HepG2 (cell line): ENCODE measurements around the gene RHBDL1. TPM values are rescaled to one million over a fixed set of nuclear protein-coding genes. Genes with fewer than 3 reads are reported as not detected.
A peak's percentile ranks its signal among the peaks of the same experiment; 100 is the strongest.

Experiments
- ERF ChIP-seq: IDR thresholded peaks from 2 replicates; pipeline ENCODE4 v1.6.1; 2018; ENCODE audit warnings: missing biosample characterization, missing genetic modification reagents
- GATAD1 ChIP-seq: IDR thresholded peaks from 2 replicates; pipeline ENCODE4 v1.6.1; 2016; ENCODE audit warnings: missing genetic modification reagents, missing compliant biosample characterization
- HDAC1 ChIP-seq: sonication (generic); formaldehyde crosslinking; IDR thresholded peaks from 2 replicates; pipeline ENCODE4 v1.5.1; 2020; ENCODE audit warnings: mild to moderate bottlenecking, missing genetic modification reagents
- MEIS1 ChIP-seq: sonication (generic); formaldehyde crosslinking; IDR thresholded peaks from 2 replicates; pipeline ENCODE4 v1.9.0; 2021; ENCODE audit warnings: mild to moderate bottlenecking, missing genetic modification reagents, moderate library complexity, borderline replicate concordance
- STAG1 ChIP-seq: sonication (generic); formaldehyde crosslinking; IDR thresholded peaks from 2 replicates; pipeline ENCODE4 v1.4.0; 2020; ENCODE audit warnings: missing genetic modification reagents
- ZBTB38 ChIP-seq: sonication (generic); formaldehyde crosslinking; IDR thresholded peaks from 2 replicates; pipeline ENCODE4 v1.5.1; 2020; ENCODE audit warnings: mild to moderate bottlenecking, missing genetic modification reagents
- ZBTB8A ChIP-seq: sonication (generic); formaldehyde crosslinking; IDR thresholded peaks from 2 replicates; pipeline ENCODE4 v1.4.0; 2020; ENCODE audit warnings: mild to moderate bottlenecking, low read depth, missing genetic modification reagents, borderline replicate concordance
- ZNF180 ChIP-seq: sonication (generic); formaldehyde crosslinking; IDR thresholded peaks from 2 replicates; pipeline ENCODE4 v1.4.0; 2020; ENCODE audit warnings: low read depth, missing genetic modification reagents, borderline replicate concordance
- ZNF256 ChIP-seq: sonication (generic); formaldehyde crosslinking; conservative IDR thresholded peaks from 2 replicates; pipeline ENCODE4 v1.4.0; 2020; ENCODE audit warnings: missing genetic modification reagents
- ZNF607 ChIP-seq: sonication (generic); formaldehyde crosslinking; IDR thresholded peaks from 2 replicates; pipeline ENCODE4 v1.5.1; 2020; ENCODE audit warnings: missing genetic modification reagents, mild to moderate bottlenecking, borderline replicate concordance
- ZNF652 ChIP-seq: IDR thresholded peaks from 2 replicates; pipeline ENCODE4 v1.6.1; 2016; ENCODE audit warnings: low read depth, borderline replicate concordance
- ZSCAN9 ChIP-seq: IDR thresholded peaks from 2 replicates; pipeline ENCODE4 v1.6.1; 2016; ENCODE audit warnings: borderline replicate concordance
- polyA plus RNA-seq, 8 experiments: library from polyadenylated mRNA; depleted of rRNA in 3 of 8; stranded (reverse) in 7 of 8; unstranded in 1 of 8; fragments of >200 nt; fragmentation: Illumina TruSeq in 4 of 8; extraction: Trizol in 4 of 8; gene quantifications; 2 replicates each; pipeline versions ENCODE4 v1.2.1 to v1.2.3, GENCODE V29; 2011 to 2016; ENCODE audit warnings: low read depth in 4 of 8, missing spikeins in 1 of 8, mixed read lengths in 1 of 8; ENCODE audit not compliant: insufficient read depth in 1 of 8
- total RNA-seq, 5 experiments: library from RNA; depleted of rRNA; stranded (reverse); fragments of >200 nt; fragmentation: Illumina TruSeq; extraction: Trizol; gene quantifications; 2 replicates each; pipeline ENCODE4 v1.2.3, GENCODE V29; 2016; ENCODE audit warnings: low read depth in 1 of 5
- TF ChIP-seq, protein P1 (sequence below): sonication (generic); formaldehyde crosslinking; IDR thresholded peaks from 2 replicates; pipeline ENCODE4 v1.9.0; 2022; ENCODE audit warnings: missing genetic modification reagents, mild to moderate bottlenecking, borderline replicate concordance
- TF ChIP-seq, protein P2 (sequence below): sonication (generic); formaldehyde crosslinking; IDR thresholded peaks from 2 replicates; pipeline ENCODE4 v1.4.0; 2020; ENCODE audit warnings: missing genetic modification reagents
- TF ChIP-seq, protein P3 (sequence below): sonication (generic); formaldehyde crosslinking; IDR thresholded peaks from 2 replicates; pipeline ENCODE4 v1.8.0; 2023; ENCODE audit warnings: mild to moderate bottlenecking, missing genetic modification reagents
- TF ChIP-seq, protein P4 (sequence below): sonication (generic); formaldehyde crosslinking; IDR thresholded peaks from 2 replicates; pipeline ENCODE4 v1.8.0; 2022; ENCODE audit warnings: missing genetic modification reagents, mild to moderate bottlenecking, borderline replicate concordance

The RHBDL1 gene
- total and polyA plus RNA-seq, 2 of the 13 experiments (the other 11 are each of a cell fraction or from before 2014, with no cell fraction given) = 1.8 to 3.8 TPM

DNA sequence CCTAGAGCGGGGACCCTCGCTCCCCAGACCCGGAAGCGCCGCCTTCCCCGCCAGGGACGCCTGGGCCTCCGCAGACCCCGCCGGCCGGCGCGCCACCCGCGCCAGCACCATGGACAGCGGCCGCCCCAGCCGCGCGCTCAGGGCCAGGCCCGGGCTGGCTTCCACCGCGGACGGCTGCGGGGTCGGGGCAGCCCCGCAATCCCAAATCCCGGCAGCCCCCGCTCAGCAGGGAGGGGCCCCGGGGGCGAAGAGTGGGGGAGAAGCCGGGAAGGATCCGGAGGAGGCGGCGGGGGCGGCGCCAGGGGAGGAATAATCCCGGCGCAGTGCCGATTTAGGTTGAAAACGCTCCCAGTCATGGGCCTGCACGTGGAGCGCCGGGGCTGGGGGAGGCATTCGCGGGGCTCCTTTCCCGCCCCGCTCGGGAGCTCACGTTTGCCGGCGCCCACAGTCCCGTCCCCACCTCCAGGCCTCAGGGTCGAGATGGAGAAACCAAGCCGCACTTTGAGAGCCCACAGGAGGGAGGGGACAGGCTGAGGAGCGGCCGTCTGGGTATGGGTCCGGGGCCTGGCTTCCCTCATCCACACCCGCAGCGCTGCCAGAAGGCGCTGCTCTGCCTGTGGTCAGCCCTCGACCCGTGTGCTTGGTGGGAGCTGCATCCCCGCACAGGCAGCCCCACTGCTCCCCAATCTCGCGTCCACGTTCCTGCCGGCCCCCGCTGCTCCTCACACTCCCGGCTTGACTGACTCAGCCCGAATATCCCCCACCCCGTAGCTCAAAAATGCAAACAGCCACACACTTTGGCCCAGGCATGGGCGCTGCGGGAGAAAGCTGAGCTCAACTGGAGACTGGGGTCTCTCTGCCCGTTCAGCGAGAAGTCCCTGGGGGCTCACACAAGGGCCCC is 25.5 kb downstream of the RHBDL1 start (continued):
- TF ChIP-seq, protein P1, sequence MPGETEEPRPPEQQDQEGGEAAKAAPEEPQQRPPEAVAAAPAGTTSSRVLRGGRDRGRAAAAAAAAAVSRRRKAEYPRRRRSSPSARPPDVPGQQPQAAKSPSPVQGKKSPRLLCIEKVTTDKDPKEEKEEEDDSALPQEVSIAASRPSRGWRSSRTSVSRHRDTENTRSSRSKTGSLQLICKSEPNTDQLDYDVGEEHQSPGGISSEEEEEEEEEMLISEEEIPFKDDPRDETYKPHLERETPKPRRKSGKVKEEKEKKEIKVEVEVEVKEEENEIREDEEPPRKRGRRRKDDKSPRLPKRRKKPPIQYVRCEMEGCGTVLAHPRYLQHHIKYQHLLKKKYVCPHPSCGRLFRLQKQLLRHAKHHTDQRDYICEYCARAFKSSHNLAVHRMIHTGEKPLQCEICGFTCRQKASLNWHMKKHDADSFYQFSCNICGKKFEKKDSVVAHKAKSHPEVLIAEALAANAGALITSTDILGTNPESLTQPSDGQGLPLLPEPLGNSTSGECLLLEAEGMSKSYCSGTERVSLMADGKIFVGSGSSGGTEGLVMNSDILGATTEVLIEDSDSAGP (CRISPR knock-in tag) = no peak
- TF ChIP-seq ZNF607 (CRISPR knock-in tag) (peak; percentile 88), ERF (CRISPR knock-in tag) (peak; percentile 57; the same call in 1 of the 2 replicates), ZSCAN9 (CRISPR knock-in tag) (peak; percentile 69; the same call in 1 of the 2 replicates), ZNF652 (CRISPR knock-in tag) (no peak), MEIS1 (CRISPR knock-in tag) (no peak), HDAC1 (CRISPR knock-in tag) (no peak), GATAD1 (0 out of 2 replicates have a peak, but pooled peaks have one; percentile 32), ZBTB8A (no peak), ZNF256 (CRISPR knock-in tag) (no peak), ZNF180 (CRISPR knock-in tag) (no peak), ZBTB38 (CRISPR knock-in tag) (no peak), STAG1 (CRISPR knock-in tag) (no peak)
- TF ChIP-seq, protein P2, sequence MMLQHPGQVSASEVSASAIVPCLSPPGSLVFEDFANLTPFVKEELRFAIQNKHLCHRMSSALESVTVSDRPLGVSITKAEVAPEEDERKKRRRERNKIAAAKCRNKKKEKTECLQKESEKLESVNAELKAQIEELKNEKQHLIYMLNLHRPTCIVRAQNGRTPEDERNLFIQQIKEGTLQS (CRISPR knock-in tag) = peak; percentile 21; the same call in 1 of the 2 replicates
- TF ChIP-seq, protein P3, sequence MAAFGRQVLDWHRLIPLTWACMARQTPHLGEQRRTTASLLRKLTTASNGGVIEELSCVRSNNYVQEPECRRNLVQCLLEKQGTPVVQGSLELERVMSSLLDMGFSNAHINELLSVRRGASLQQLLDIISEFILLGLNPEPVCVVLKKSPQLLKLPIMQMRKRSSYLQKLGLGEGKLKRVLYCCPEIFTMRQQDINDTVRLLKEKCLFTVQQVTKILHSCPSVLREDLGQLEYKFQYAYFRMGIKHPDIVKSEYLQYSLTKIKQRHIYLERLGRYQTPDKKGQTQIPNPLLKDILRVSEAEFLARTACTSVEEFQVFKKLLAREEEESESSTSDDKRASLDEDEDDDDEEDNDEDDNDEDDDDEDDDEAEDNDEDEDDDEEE = peak; percentile 82; the same call in 1 of the 2 replicates
- TF ChIP-seq, protein P4, sequence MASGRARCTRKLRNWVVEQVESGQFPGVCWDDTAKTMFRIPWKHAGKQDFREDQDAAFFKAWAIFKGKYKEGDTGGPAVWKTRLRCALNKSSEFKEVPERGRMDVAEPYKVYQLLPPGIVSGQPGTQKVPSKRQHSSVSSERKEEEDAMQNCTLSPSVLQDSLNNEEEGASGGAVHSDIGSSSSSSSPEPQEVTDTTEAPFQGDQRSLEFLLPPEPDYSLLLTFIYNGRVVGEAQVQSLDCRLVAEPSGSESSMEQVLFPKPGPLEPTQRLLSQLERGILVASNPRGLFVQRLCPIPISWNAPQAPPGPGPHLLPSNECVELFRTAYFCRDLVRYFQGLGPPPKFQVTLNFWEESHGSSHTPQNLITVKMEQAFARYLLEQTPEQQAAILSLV (CRISPR knock-in tag) = no peak
